Suppressor macrophage treated with lipopolysaccharide for 1 hour (primary cell): ENCODE measurements around the gene HHAT.
A peak's percentile ranks its signal among the peaks of the same experiment; 100 is the strongest.
"Not testable (repeated sequence)": the region's sequence is repeated elsewhere in the genome, so short reads cannot be mapped to it uniquely, and the experiment has no call there.

Source experiments
- DNase-seq, 3 donors: peaks; one replicate each; pipeline ENCODE4 v3.0.0-alpha.2; 2020 to 2022

Gene HHAT

GRCh38 chr1:210398466-210398865, 69.8 kb downstream of the HHAT start:
- DNase-seq: no peak

GRCh38 chr1:210400043-210400840, 71.5 kb downstream of the HHAT start:
- peak; percentile 57 to 71 (median 64) for DNase-seq

- DNase-seq: no peak
These were observed 73.9 kb downstream of the HHAT start for GRCh38 chr1:210402560-210402959.

GRCh38 chr1:210405316-210405715, 76.6 kb downstream of the HHAT start:
- no peak for DNase-seq

GRCh38 chr1:210406341-210406740, 77.6 kb downstream of the HHAT start:
- not testable (repeated sequence) for DNase-seq

GRCh38 chr1:210407207-210407886, 78.6 kb downstream of the HHAT start:
- peak; percentile 72 to 87 (median 77) for DNase-seq

DNA sequence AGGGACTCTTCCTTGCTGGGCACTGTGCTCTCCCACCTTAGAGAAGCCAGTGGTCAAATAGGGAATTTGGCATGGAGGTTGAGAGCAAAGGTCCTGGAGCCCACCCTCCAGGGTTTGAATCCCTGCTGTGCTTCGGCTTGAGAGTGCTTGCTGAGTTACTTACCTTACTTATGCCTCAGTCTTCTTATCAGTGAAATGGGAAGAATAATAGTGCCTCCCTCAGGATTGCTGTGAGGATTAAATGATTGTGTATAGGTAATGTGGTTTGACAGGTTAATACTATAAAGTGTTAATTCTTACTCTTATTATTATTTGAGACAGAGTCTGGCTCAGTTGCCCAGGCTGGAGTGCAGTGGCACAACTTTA, 79.2 kb downstream of the HHAT start:
- DNase-seq: no peak

GRCh38 chr1:210412240-210412639, 83.5 kb downstream of the HHAT start:
- no peak for DNase-seq

DNA sequence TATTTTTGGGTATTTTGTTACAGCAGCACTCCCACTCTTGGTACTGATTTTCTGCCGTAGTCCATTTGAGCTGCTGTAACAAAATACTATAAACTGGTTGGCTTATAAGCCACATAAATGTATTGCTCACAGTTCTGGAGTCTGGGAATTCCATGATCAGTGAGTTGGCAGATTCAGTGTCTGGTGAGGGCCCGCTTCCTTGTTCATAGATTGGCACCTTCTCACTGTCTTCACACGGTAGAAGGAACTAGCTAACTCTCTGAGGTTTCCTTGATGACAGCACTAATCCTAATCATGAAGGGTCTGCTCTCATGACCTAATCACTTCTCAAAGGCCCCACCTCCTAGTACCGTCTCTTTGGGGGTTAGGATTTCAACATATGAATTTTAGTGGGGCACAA, 85.2 kb downstream of the HHAT start:
- DNase-seq: no peak

DNA sequence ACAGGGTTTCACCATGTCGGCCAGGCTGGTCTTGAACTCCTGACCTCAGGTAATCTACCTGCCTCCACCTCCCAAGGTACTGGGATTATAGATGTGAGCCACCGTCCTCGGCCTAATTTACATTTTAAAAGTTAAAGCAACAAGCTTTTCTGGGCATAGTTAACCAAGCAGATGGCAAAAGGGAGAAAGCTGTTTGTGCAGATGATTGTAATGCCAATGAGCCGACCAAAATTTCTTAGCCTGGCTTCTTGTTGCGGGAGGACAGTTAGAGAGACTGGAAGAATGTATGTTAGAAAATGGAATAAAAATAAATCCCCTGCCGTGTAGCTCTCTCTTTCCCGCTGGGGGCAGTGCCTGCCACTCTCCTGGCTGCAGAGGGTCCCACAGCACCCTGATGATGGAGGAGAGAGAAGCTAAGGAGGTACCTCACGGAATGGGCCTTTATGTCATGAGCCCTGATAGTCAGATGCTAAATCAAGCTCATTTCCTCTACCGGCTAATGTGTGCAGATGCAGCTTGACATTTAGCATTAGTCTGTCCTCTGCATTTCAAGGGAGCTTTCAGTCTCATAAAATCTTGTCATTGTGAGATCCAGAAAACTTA, 87.2 kb downstream of the HHAT start:
- DNase-seq: no peak

DNA sequence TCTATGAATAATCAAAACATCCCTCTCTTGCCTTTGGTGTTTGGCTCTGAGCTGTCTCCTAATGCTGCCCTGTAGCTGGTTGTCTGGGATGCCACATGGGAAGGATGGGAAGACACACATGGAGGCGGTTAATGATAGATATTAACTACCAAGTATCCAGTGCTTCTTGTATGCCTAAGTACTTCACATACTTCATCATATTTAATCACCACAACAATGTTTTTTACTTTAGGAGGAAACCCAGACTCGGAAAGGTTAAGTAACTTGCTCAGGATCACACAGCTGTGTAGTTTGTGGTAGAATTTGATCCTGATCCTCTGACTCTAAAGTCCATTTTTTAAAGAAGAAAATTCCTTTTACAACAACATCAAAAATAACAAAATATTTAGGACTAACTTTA, 88.0 kb downstream of the HHAT start:
- no peak for DNase-seq

- no peak for DNase-seq
These were observed 89.2 kb downstream of the HHAT start for GRCh38 chr1:210417881-210418280.

DNA sequence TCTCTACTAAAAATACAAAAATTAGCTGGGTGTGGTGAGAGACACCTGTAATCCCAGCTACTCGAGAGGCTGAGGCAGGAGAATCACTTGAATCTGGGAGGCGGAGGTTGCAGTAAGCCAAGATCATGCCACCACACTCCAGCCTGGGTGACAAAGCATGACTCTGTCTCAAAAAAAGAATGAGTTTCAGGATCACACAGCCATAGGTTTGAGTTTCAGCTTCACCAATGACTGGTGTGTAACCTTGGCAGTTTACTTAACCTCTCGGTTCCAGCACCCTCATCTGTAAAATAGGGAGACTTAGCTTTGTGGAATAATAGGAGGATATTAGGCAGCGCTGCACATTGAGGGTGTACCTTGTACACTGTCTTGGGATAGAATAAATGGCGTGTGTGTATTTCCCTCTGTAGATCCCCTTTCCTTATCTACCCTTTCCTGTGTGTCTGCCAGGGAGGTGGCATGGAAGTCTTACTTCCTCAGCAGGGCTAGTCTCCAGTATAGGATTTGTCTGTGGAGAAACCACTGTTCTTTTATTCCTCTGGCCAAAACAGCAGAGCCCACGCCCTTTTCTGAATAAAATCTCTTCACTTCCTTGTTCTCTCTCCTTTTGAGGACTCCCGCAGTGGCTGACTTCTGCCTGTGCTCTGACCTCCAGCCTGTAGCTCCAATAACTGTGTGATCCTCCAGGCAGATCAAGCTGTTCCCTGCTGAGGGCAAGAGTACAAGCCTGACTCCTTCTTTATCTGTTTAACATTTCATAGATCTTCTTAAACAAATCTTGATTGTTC, 90.4 kb downstream of the HHAT start:
- DNase-seq: no peak

- not testable (repeated sequence) for DNase-seq
These were observed 98.0 kb downstream of the HHAT start for GRCh38 chr1:210426696-210427095.

GRCh38 chr1:210428696-210429095, 100.0 kb downstream of the HHAT start:
- no peak for DNase-seq

DNA sequence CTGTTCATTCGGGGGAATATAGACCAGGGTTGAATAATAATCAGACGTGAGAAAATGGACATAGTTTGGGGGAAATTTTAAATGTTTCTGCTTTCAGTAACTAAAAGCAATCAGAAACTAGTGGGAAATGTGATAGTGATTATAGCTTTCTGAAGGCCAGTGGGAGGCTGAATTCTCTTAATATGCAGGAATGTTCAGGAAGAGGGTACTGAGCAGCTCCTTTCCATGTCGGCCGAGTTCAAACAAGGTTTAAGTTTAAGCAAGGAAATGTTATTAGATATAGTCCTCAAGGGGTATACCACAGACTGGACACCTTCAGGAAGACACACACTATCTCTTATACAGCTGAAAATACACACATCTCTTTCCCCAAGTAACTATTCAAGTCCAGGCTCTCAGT, 105.5 kb downstream of the HHAT start:
- no peak for DNase-seq

DNA sequence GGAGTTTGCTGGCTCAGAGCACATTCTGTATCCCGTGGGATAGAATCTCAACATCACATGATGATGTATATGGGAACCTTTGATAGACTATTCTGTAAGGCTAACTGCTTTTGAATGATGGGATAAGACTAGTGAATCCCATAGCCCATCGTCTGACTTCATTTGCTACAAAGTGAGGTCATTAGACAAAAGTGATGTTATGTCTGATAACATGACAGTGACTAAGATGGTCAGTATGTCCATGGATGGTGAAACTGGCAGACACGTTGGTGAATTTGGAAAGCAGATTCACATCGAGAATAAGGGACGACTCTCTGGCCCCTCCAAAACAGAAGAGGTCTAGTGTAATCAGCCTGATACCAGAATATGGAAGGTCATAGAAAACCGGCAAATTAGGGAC, 108.4 kb downstream of the HHAT start:
- no peak for DNase-seq

DNA sequence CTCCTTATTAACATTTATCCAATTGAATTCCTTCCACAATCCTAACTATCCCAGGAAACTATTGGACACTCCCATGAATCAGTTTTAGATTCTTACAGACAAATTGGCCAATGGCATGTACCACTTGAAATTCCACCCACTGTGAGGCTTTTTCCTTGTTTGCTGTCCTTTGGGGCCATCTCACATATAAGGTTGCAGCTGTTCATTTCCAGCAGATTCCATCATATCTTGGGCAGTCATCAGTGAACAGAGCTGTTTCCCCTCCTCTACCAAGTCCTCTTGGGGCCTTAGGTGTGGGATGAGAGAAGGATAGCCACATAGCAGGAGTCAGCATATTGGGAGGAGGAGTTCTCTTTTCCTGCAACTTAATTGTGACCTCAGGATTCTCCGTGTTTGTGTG, 109.1 kb downstream of the HHAT start:
- no peak for DNase-seq

GRCh38 chr1:210438928-210439841, 110.5 kb downstream of the HHAT start:
- DNase-seq: no peak

- DNase-seq: no peak
These were observed 111.4 kb downstream of the HHAT start for GRCh38 chr1:210440081-210440480.

- no peak for DNase-seq
These were observed 112.3 kb downstream of the HHAT start for GRCh38 chr1:210441028-210441427.

- DNase-seq: no peak
These were observed 116.8 kb downstream of the HHAT start for GRCh38 chr1:210445485-210445884.
